HCT116 (cell line): Measurements from ENCODE around the gene STX10. TPM values are rescaled to one million over a fixed set of nuclear protein-coding genes. Genes with fewer than 3 reads are reported as not detected.

Experiments used
- ATAC-seq: fragments of 200-7000 bp; cut with Tn5 transposase; 2 replicates; pipeline ENCODE4 v1.9.1; 2020; ENCODE audit warnings: mild to moderate bottlenecking, moderate library complexity
- BruUV-seq: library from RNA; stranded (reverse); fragments of 400-500 nt; replicated peaks from 2 replicates; lab custom pipeline; 2021; lab: Mats Ljungman, UMichigan
- CTCF ChIA-PET: fragments of 300-600 bp; sonication (Branson Sonifier 250); formaldehyde crosslinking; loops from one replicate; lab custom pipeline; 2021; ENCODE audit warnings: antibody characterized with exemption; lab: Charles Lee
- POLR2A ChIA-PET: fragments of 300-600, 350-600 bp; sonication (Branson Sonifier 250); formaldehyde crosslinking; loops from one replicate; lab custom pipeline; 2021; ENCODE audit warnings: antibody characterized with exemption; lab: Charles Lee
- RAD21 ChIA-PET, 2 experiments: fragments of 300-600 bp; sonication (Branson Sonifier 250); formaldehyde crosslinking; loops; one replicate each; lab custom pipeline; 2023; ENCODE audit warnings: low total read pairs in 2 of 2; ENCODE audit not compliant: uncharacterized antibody in 2 of 2, unreplicated experiment in 2 of 2, low non-redundant PET in 1 of 2; lab: Charles Lee
- DNase-seq: peaks from one replicate; pipeline ENCODE4 v3.0.0-alpha.2; 2010; ENCODE audit warnings: low read depth, low spot score
- H2AFZ ChIP-seq: fragments of 200-600 bp; shearing (Covaris generic), sonication (generic); 2 replicates; pipeline ENCODE4 v1.6.1; 2017; ENCODE audit warnings: low read depth, mixed run types, mixed read lengths, antibody characterized with exemption, low read length; ENCODE audit not compliant: poor library complexity, severe bottlenecking
- H3K27ac ChIP-seq: 2 replicates; pipeline ENCODE4 v1.5.1; 2012; ENCODE audit warnings: low read depth, low read length
- H3K27me3 ChIP-seq: fragments of 200-600 bp; sonication (generic); 2 replicates; pipeline ENCODE4 v1.6.1; 2016; ENCODE audit warnings: mixed run types, low read length, mixed read lengths; ENCODE audit not compliant: insufficient read depth
- H3K36me3 ChIP-seq, 2 experiments: fragments of 200-500 bp in 1 of 2; fragments of 200-600 bp in 1 of 2; sonication (Bioruptor generic) in 1 of 2; sonication (generic) in 1 of 2; 2 replicates each; pipeline versions ENCODE4 v1.5.1 to v1.6.1; 2014 to 2016; ENCODE audit warnings: low read length in 2 of 2, inconsistent platforms in 1 of 2, mixed read lengths in 1 of 2, mixed run types in 1 of 2; ENCODE audit not compliant: insufficient read depth in 2 of 2, control insufficient read depth in 1 of 2
- H3K4me1 ChIP-seq, 2 experiments: fragments of 200-600 bp in 1 of 2; sonication (generic) in 1 of 2; 2 replicates each; pipeline versions ENCODE4 v1.5.1 to v1.6.1; 2012 to 2017; ENCODE audit warnings: low read length in 2 of 2, inconsistent platforms in 1 of 2, mild to moderate bottlenecking in 1 of 2, mixed read lengths in 1 of 2, mixed run types in 1 of 2, moderate library complexity in 1 of 2; ENCODE audit not compliant: insufficient read depth in 2 of 2, control insufficient read depth in 1 of 2
- H3K4me2 ChIP-seq: fragments of 200-600 bp; sonication (generic); 2 replicates; pipeline ENCODE4 v1.6.1; 2017; ENCODE audit warnings: mixed run types, low read length, mixed read lengths
- H3K4me3 ChIP-seq, 2 experiments: fragments of 200-600 bp in 1 of 2; sonication (generic) in 1 of 2; replicated peaks in 1 of 2; 2 replicates each; pipeline ENCODE4 v1.5.1; 2011 to 2016; ENCODE audit warnings: low read length in 2 of 2, control low read depth in 1 of 2, low read depth in 1 of 2, mild to moderate bottlenecking in 1 of 2, mixed read lengths in 1 of 2, mixed run types in 1 of 2
- H3K79me2 ChIP-seq: fragments of 200-600 bp; sonication (generic); 2 replicates; pipeline ENCODE4 v1.6.1; 2017; ENCODE audit warnings: mild to moderate bottlenecking, mixed run types, low read length, moderate library complexity, mixed read lengths; ENCODE audit not compliant: insufficient read depth
- H3K9ac ChIP-seq: fragments of 200-600 bp; sonication (generic); 2 replicates; pipeline ENCODE4 v1.6.1; 2016; ENCODE audit warnings: low read length, mixed read lengths
- H3K9me2 ChIP-seq: fragments of 200-600 bp; sonication (generic), shearing (Covaris generic); 2 replicates; pipeline ENCODE4 v1.6.1; 2017; ENCODE audit warnings: mixed run types, mild to moderate bottlenecking, moderate library complexity; ENCODE audit not compliant: insufficient read depth
- H3K9me3 ChIP-seq, 2 experiments: fragments of 200-500 bp in 1 of 2; fragments of 200-600 bp in 1 of 2; sonication (Bioruptor generic) in 1 of 2; sonication (generic) in 1 of 2; 2 replicates each; pipeline ENCODE4 v1.6.1; 2014 to 2017; ENCODE audit warnings: low read length in 2 of 2, mixed read lengths in 2 of 2, inconsistent platforms in 1 of 2, low read depth in 1 of 2, mild to moderate bottlenecking in 1 of 2, mixed run types in 1 of 2, moderate library complexity in 1 of 2; ENCODE audit not compliant: control insufficient read depth in 1 of 2, insufficient read depth in 1 of 2
- H4K20me1 ChIP-seq: fragments of 200-600 bp; sonication (generic), shearing (Covaris generic); 2 replicates; pipeline ENCODE4 v1.6.1; 2017; ENCODE audit warnings: mixed run types, mild to moderate bottlenecking, moderate library complexity; ENCODE audit not compliant: insufficient read depth
- CTCF ChIP-seq, 3 experiments: fragments of 200-600 bp in 1 of 3; sonication (generic) in 1 of 3; IDR thresholded peaks in 2 of 3; conservative IDR thresholded peaks in 1 of 3; 2 replicates each; pipeline ENCODE4 v1.5.1; 2012 to 2017; ENCODE audit warnings: low read depth in 2 of 3, low read length in 2 of 3, antibody characterized with exemption in 1 of 3, borderline replicate concordance in 1 of 3, control low read depth in 1 of 3, mild to moderate bottlenecking in 1 of 3, mixed read lengths in 1 of 3, mixed run types in 1 of 3, moderate library complexity in 1 of 3; ENCODE audit not compliant: insufficient read depth in 1 of 3
- POLR2A ChIP-seq: IDR thresholded peaks from 2 replicates; pipeline ENCODE4 v1.7.0; 2011; ENCODE audit warnings: borderline replicate concordance; ENCODE audit not compliant: insufficient read depth, insufficient read length; ENCODE audit errors: extremely low read depth
- POLR2AphosphoS5 ChIP-seq: IDR thresholded peaks from 2 replicates; pipeline ENCODE4 v1.6.1; 2011; ENCODE audit warnings: mild to moderate bottlenecking, low read depth, low read length, moderate library complexity
- RAD21 ChIP-seq: IDR thresholded peaks from 2 replicates; pipeline ENCODE4 v1.6.1; 2012; ENCODE audit warnings: low read depth, mild to moderate bottlenecking
- YY1 ChIP-seq: IDR thresholded peaks from 2 replicates; pipeline ENCODE4 v1.6.1; 2011; ENCODE audit warnings: low read length, low read depth, moderate library complexity, mild to moderate bottlenecking; ENCODE audit not compliant: insufficient replicate concordance; ENCODE audit errors: extremely low read depth
- ZFX ChIP-seq: fragments of 450-650 bp; IDR thresholded peaks from 2 replicates; pipeline ENCODE4 v1.6.1; 2017
- intact Hi-C: fragments of 100-400 bp; cut with micrococcal nuclease; formaldehyde crosslinking; loops from 2 replicates; pipeline ENCODE4 v1.10.0; 2022
- total RNA-seq: library from RNA; stranded (reverse); gene quantifications from one replicate; pipeline ENCODE4 v1.2.1, GENCODE V29; 2021; ENCODE audit not compliant: unreplicated experiment

Gene STX10
- total RNA-seq, 1 experiment from 2014 or later: 149 TPM

- H3K4me3 ChIP-seq: peak overlapping the region; percentile 81 to 94
- H3K27ac ChIP-seq: peak overlapping the region; percentile 99
- no peak overlapping the region for H2AFZ ChIP-seq
- no peak for ATAC-seq
- no peaks in the 10 kb centered on the region for H3K9me2 ChIP-seq
- H3K36me3 ChIP-seq: peaks cover 0 to 12% of the 10 kb centered on the region in 2 experiments; a peak in 2 of 4 replicates
- H3K9me3 ChIP-seq: no peaks in the 10 kb centered on the region
- peak overlapping the region; percentile 100 for H3K4me2 ChIP-seq
- peaks cover 47% of the 10 kb centered on the region for H3K79me2 ChIP-seq
- intact Hi-C loops: loop anchor here (2.0 to 5.0 kb wide), 3 partner anchors 37 to 694 kb away; no protein-coding TSS in a partner anchor
- CTCF ChIA-PET: no interaction called here
- no TSS peak for BruUV-seq
- no peak for TF ChIP-seq YY1
- TF ChIP-seq CTCF (IDR thresholded peaks at IDR 0.05 in 2 of 3, conservative IDR thresholded peaks at IDR 0.05 in 1 of 3; ENCODE audit: borderline replicate concordance in 1 of 3, insufficient read depth in 1 of 3, low read depth in 2 of 3, low read length in 2 of 3): no peak
- peak; percentile 72 for TF ChIP-seq POLR2AphosphoS5
- TF ChIP-seq RAD21: no peak
- peak; percentile 28 for TF ChIP-seq POLR2A
- TF ChIP-seq ZFX: peak; percentile 25; the same call in 1 of the 2 replicates
- TF ChIP-seq, all 23 proteins: peak for 3
- DNase-seq: no peak
- Histone ChIP-seq H3K9ac (peak overlapping the region; percentile 96), H3K27me3 (no peaks in the 10 kb centered on the region), H4K20me1 (peaks cover 12% of the 10 kb centered on the region; the same call in 1 of the 2 replicates), H3K4me1 (peaks cover 25 to 65% of the 10 kb centered on the region in 2 experiments)
- ChIA-PET POLR2A (interaction anchor here (0.6 to 4.6 kb wide), 10 partner anchors 10 to 217 kb away, joined by 3 to 63 read pairs (median 11); partner anchors contain the start of gene NACC1), RAD21 (no interaction called here)
Observed at GRCh38 chr19:13153569-13154240, 3.5 kb upstream of the STX10 start.
